ENCODE measurements around the gene PPIB. TPM values are rescaled to one million over a fixed set of nuclear protein-coding genes. Genes with fewer than 3 reads are reported as not detected.
"Not testable (repeated sequence)": the region's sequence is repeated elsewhere in the genome, so short reads cannot be mapped to it uniquely, and the experiment has no call there.

Gene PPIB
- total RNA-seq, 1 donor = 959 TPM

DNA sequence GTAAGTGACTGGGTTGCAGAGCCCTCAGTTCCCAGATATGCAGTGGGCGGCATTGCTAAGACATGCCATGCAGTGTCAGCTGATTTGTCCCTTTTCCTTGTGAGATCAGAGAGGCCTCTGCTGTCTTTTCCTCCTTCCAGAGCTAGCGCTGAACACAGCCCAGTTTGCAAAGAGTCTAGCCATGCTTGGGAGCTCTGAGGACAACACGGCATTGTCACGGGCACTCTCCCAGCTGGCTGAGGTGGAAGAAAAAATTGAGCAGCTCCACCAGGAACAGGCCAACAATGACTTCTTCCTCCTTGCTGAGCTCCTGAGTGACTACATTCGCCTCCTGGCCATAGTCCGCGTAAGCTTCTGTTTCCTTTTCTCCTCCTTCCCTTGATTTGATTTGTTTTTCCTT, 31.3 kb downstream of the PPIB start:
- no peak overlapping the region for H3K4me3 ChIP-seq (ENCODE audit: low read depth, low read length)
- DNase-seq (ENCODE audit: low read depth) = no peak
- TF ChIP-seq, protein P1, sequence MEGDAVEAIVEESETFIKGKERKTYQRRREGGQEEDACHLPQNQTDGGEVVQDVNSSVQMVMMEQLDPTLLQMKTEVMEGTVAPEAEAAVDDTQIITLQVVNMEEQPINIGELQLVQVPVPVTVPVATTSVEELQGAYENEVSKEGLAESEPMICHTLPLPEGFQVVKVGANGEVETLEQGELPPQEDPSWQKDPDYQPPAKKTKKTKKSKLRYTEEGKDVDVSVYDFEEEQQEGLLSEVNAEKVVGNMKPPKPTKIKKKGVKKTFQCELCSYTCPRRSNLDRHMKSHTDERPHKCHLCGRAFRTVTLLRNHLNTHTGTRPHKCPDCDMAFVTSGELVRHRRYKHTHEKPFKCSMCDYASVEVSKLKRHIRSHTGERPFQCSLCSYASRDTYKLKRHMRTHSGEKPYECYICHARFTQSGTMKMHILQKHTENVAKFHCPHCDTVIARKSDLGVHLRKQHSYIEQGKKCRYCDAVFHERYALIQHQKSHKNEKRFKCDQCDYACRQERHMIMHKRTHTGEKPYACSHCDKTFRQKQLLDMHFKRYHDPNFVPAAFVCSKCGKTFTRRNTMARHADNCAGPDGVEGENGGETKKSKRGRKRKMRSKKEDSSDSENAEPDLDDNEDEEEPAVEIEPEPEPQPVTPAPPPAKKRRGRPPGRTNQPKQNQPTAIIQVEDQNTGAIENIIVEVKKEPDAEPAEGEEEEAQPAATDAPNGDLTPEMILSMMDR (IDR thresholded peaks at IDR 0.05; ENCODE audit: insufficient read depth, low read depth, low read length) = no peak

DNA sequence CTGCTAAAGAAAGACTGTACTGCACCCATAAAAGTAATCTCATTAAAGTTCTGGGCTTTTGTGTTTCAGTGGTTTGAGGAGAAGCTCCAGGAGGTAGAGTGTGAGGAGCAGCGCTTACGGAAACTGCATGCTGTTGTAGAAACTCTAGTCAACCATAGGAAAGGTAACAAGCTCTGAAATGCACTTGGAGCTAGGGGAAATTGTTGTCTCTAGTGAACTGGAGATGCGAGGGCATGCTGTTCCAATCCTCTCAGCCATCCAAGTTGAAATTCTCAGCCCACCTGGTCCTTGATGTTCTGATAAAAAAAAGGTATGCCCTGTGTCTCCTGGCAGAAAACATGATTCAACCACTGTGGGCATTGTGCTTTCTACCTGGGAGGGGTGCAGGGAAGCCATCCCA, 32.7 kb downstream of the PPIB start:
- DNase-seq (ENCODE audit: low read depth) = no peak
- H3K4me3 ChIP-seq (ENCODE audit: low read depth, low read length) = no peak overlapping the region
- TF ChIP-seq, protein P1 (IDR thresholded peaks at IDR 0.05; ENCODE audit: insufficient read depth, low read depth, low read length) = no peak

DNA sequence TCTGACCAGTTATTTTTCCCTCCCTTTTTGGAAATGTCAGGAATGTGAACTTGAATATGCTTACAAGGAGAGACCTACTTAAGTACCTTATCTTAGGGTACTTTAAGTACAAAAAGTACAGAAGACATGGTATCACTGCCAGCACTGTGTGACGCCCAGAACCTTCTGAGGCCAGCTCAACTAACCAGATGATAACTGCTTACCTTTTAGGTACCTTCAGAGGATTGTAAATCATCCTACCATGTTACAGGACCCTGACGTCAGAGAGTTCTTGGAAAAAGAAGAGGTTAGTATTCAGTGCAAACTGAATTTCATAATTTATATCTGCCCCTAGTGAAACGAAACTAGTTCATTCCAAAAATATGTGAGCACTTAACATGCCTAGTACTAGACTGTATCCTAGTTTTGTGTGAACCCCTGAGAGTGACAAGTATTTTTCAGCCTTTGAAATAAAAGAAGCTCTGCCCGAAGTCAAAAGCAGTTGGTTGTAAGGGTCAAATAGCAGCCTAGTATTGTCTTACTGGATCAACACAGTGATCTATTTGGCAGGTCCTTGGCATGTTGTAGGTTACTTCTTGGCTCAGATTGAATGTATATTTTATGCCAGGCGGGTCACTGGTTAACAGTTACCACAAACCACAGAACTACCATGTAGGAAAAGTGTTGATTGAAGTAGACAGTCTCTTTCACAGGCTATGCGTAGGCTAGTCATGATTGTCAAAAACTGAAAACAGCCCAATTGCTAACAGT, 35.1 kb downstream of the PPIB start:
- DNase-seq (ENCODE audit: low read depth) = no peak
- H3K4me3 ChIP-seq (ENCODE audit: low read depth, low read length) = no peak overlapping the region
- TF ChIP-seq, protein P1 (IDR thresholded peaks at IDR 0.05; ENCODE audit: insufficient read depth, low read depth, low read length) = no peak

DNA sequence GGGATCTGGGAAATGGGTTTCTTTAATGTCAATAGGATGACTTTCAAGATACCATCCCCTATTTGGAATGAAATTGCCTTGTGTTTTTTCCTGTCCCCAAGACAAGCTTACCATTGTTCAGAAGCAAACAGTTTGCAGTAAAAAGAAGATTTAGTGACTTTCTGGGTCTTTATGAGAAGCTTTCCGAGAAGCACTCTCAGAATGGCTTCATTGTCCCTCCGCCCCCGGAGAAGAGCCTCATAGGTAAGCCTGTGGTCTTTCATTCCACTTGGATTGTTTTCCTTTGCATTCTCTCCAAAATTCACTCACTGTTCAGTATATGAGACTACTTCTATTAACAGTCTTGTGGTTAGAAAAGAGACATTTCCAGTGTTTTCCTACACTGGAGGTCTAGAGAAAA, 36.8 kb downstream of the PPIB start:
- H3K4me3 ChIP-seq (ENCODE audit: low read depth, low read length) = no peak overlapping the region
- TF ChIP-seq, protein P1 (IDR thresholded peaks at IDR 0.05; ENCODE audit: insufficient read depth, low read depth, low read length) = no peak
- DNase-seq (ENCODE audit: low read depth) = no peak

DNA sequence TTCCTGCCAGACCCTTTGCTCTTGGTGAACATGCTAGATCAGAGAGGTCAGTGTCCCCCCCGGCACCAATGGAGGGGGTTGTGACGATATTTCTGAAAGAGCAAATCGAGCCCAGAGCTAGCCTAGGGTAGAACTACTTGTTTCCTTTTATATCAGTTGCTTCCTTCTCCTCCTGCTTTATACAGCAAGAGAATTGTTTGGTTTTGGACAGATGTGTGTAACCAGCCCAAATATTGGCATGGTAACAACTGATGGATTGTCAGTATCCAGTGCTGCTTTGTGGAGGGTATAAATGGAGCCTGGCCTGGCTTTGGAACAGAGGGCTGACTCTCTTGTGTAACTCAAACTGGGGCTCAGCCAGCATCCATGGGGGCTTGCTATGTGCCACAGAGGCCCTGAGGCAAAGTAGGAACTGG, 39.9 kb downstream of the PPIB start:
- no peak for DNase-seq (ENCODE audit: low read depth)
- no peak overlapping the region for H3K4me3 ChIP-seq (ENCODE audit: low read depth, low read length)
- TF ChIP-seq, protein P1 (IDR thresholded peaks at IDR 0.05; ENCODE audit: insufficient read depth, low read depth, low read length) = no peak

DNA sequence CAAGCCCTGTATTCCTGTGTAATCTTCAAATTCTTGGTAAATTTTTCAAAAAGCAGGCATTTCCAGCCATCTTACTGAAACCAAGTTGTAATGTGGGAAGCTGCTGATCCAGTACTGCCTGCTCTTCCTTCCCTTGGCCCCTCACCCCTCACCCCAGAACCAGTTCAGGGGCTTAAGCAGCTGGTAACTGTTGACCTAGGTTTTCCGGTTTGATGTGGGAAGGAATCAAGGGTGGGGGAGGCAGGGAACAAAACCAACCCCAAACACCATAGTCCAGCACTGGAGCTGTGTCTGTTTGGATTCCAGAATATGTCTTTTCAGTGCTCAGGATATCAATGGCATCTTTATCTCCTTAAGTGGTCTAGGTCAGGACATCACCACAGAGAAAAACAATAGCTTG, 40.4 kb downstream of the PPIB start:
- TF ChIP-seq, protein P1 (IDR thresholded peaks at IDR 0.05; ENCODE audit: insufficient read depth, low read depth, low read length) = no peak
- DNase-seq (ENCODE audit: low read depth) = no peak

DNA sequence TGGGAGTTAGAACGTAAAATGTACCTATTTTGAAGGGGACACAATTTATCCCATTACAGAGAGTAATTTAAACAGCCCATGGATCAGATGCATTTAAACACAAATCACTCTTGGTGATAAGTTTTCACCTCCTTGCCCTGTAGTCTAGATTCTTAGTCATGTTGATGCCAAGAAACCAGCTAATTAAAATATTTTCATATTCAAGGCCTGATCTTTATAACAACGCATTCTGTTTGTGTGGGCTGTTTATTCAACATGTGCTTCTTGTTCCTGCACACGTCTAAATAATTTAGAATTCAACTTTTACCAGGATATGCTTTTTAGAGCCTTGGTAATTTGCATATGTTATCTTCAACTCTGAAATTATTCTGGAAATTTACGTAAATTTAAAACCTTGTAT, 41.2 kb downstream of the PPIB start:
- TF ChIP-seq, protein P1 (IDR thresholded peaks at IDR 0.05; ENCODE audit: insufficient read depth, low read depth, low read length) = no peak
- H3K4me3 ChIP-seq (ENCODE audit: low read depth, low read length) = no peak overlapping the region
- no peak for DNase-seq (ENCODE audit: low read depth)

More for the DNA sequence above, 40.4 kb downstream of the PPIB start:
- no peak overlapping the region for H3K4me3 ChIP-seq (ENCODE audit: low read depth, low read length)

DNA sequence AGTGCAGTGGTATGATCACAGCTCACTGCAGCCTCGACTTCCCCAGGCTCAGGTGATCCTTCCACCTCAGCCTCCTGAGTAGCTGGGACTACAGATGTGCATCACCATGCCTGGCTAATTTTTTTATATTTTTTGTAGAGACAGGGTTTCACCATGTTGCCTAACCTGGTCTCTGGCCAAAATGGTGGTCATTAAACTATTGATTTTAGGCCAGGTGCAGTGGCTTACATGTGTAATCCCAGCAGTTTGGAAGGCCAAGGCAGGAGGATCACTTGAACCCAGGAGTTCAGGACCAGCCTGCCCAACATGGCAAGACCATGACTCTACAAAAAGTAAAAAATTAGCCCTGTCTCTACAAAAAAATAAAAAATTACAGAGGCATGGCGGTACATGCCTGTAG, 42.5 kb downstream of the PPIB start:
- not testable (repeated sequence) for DNase-seq (ENCODE audit: low read depth); H3K4me3 ChIP-seq (ENCODE audit: low read depth, low read length)

Data from fibroblast of villous mesenchyme (primary cell).